ENCODE measurements around the gene PKP1. TPM values are rescaled to one million over a fixed set of nuclear protein-coding genes. Genes with fewer than 3 reads are reported as not detected.

Gene PKP1
- total RNA-seq, 1 experiment from 2014 or later = 0.94 TPM

DNA sequence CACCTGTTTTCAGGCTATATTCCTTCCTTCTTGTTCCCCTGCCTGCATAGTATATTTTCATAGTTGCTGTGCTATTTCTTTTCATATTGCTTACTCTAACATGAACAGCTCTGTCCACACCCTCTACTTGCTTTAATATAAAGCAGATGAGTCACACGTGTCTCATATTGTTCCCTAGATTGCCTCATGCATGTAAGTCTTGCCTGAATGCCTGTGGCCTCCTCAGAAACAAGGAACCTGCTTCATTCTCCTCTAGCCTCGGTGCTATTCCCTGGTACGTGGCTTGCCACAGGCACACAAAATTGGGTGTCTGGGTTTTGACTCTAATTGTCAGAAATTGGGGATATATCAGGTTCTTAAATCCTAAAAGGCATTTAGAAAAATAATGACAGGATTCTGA is 16.5 kb upstream of the PKP1 start:
- Histone ChIP-seq H3K4me3 (no peak overlapping the region), H3K36me3 (ENCODE audit: low read depth) (no peaks in the 10 kb centered on the region), H3K79me2 (ENCODE audit: low read depth) (no peaks in the 10 kb centered on the region), H3K27me3 (ENCODE audit: insufficient read depth, low read depth) (no peaks in the 10 kb centered on the region), H2AFZ (no peak overlapping the region), H3K9me3 (ENCODE audit: insufficient read depth, low read depth) (no peaks in the 10 kb centered on the region), H4K20me1 (ENCODE audit: insufficient read depth) (no peaks in the 10 kb centered on the region), H3K27ac (peak overlapping the region; percentile 87), H3K9me2 (ENCODE audit: insufficient read depth) (no peaks in the 10 kb centered on the region), H3K4me1 (replicated peaks; ENCODE audit: insufficient read depth) (peaks cover 41% of the 10 kb centered on the region), H3F3A (ENCODE audit: insufficient read depth, low read depth) (peaks cover 24% of the 10 kb centered on the region), H3K4me2 (peak overlapping the region; percentile 57)
- peak in 1 of 2 experiments; percentile 94 for DNase-seq
- CTCF ChIA-PET = interaction anchor here (1.5 kb wide), 1 partner anchor 91 kb away, joined by 3 read pairs; no protein-coding TSS in a partner anchor
- POLR2A ChIA-PET (ENCODE audit: unreplicated experiment) = interaction anchor here (0.6 kb wide), 1 partner anchor 133 kb away, joined by 3 read pairs; no protein-coding TSS in a partner anchor
- BruUV-seq (replicated peaks) = no TSS peak
- intact Hi-C loops (cut with micrococcal nuclease; ENCODE audit: unreplicated experiment) = loop anchor here (5.0 kb wide), 1 partner anchor 81 kb away; no protein-coding TSS in a partner anchor
- TF ChIP-seq, protein P1, sequence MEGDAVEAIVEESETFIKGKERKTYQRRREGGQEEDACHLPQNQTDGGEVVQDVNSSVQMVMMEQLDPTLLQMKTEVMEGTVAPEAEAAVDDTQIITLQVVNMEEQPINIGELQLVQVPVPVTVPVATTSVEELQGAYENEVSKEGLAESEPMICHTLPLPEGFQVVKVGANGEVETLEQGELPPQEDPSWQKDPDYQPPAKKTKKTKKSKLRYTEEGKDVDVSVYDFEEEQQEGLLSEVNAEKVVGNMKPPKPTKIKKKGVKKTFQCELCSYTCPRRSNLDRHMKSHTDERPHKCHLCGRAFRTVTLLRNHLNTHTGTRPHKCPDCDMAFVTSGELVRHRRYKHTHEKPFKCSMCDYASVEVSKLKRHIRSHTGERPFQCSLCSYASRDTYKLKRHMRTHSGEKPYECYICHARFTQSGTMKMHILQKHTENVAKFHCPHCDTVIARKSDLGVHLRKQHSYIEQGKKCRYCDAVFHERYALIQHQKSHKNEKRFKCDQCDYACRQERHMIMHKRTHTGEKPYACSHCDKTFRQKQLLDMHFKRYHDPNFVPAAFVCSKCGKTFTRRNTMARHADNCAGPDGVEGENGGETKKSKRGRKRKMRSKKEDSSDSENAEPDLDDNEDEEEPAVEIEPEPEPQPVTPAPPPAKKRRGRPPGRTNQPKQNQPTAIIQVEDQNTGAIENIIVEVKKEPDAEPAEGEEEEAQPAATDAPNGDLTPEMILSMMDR (conservative IDR thresholded peaks at IDR 0.05) = no peak
- no peak for TF ChIP-seq EZH2 (IDR thresholded peaks at IDR 0.05; ENCODE audit: low read depth)

DNA sequence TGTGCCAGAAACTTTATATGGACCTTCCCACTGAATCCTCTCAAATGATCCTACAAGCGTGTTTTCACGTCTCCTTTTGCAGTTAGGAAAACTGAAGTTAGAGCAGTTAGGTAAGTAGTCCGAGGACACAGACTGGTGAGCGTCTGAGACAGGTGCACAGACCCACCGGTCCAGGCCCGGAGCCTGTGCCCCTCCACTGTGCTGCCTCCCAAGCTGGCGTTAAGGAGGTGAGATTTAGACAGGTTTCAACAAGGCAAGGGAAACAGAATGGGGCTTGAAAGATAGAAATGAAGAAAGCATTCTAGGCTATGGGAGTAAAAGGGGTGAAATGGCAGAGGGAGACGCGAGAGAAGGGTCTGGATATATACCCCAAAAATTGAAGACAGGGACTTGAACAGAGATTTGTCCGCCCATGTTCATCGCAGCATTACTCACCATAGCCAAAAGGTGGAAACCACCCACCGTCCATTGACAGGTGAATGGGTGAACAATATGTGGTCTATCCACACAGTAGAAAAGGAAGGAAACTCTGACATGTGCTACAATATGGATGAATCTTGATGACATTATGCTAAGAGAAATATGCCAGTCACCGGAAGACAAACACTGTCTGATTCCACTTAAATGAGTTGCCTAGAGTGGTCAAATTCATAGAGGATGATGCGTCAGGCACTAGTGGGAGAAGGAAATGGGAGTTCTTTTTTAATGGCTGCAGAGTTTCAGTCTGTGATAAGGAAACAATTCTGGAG is 15.7 kb upstream of the PKP1 start:
- intact Hi-C loops (cut with micrococcal nuclease; ENCODE audit: unreplicated experiment) = loop anchor here (5.0 kb wide), 1 partner anchor 80 kb away; no protein-coding TSS in a partner anchor
- Histone ChIP-seq H2AFZ (no peak overlapping the region), H3K27ac (peak overlapping the region; percentile 87), H3K9me2 (ENCODE audit: insufficient read depth) (no peaks in the 10 kb centered on the region), H3K4me1 (replicated peaks; ENCODE audit: insufficient read depth) (peaks cover 41% of the 10 kb centered on the region), H3K36me3 (ENCODE audit: low read depth) (no peaks in the 10 kb centered on the region), H3K79me2 (ENCODE audit: low read depth) (no peaks in the 10 kb centered on the region), H3F3A (ENCODE audit: insufficient read depth, low read depth) (peaks cover 24% of the 10 kb centered on the region), H3K4me2 (peak overlapping the region; percentile 57), H4K20me1 (ENCODE audit: insufficient read depth) (no peaks in the 10 kb centered on the region), H3K9me3 (ENCODE audit: insufficient read depth, low read depth) (no peaks in the 10 kb centered on the region), H3K4me3 (no peak overlapping the region), H3K27me3 (ENCODE audit: insufficient read depth, low read depth) (no peaks in the 10 kb centered on the region)
- ChIA-PET CTCF (no interaction called here), POLR2A (ENCODE audit: unreplicated experiment) (no interaction called here)
- BruUV-seq (replicated peaks) = TSS peak; percentile 33
- peak in 1 of 2 experiments; percentile 76 for DNase-seq
- TF ChIP-seq, protein P1 (conservative IDR thresholded peaks at IDR 0.05) = no peak
- TF ChIP-seq EZH2 (IDR thresholded peaks at IDR 0.05; ENCODE audit: low read depth) = no peak

DNA sequence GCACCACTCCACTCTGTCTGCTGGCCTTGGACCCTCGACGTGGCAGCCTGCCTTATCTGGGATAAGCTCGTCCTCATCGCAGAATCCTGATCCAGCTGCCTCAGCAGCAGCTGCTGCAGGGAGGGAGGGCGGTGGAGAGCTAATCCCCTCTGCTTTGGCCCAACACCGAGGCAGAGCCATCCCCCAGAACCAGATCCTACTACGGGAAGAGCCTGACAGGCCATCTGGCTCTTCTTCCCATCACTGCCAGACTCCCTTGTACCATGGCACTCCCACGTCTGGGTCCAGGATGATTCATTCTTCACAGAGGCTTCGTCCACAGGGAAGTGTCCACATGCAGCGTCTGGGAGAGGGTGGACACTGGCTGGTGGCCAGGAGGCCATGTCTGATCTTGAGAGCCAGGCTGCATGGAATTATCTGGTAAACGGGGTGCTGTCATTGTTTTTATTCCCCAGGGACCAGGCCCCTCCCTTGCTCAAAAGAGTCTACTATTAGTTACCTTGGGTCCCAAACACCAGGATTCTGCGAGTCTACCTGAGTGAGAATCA is 14.6 kb upstream of the PKP1 start:
- peak overlapping the region; percentile 11; the same call in 1 of the 2 replicates for H3K4me2 ChIP-seq
- intact Hi-C loops (cut with micrococcal nuclease; ENCODE audit: unreplicated experiment) = loop anchor here (5.0 kb wide), 1 partner anchor 79 kb away; no protein-coding TSS in a partner anchor

More for the DNA sequence above, 14.6 kb upstream of the PKP1 start:
- no TSS peak for BruUV-seq (replicated peaks)
- H3F3A ChIP-seq (ENCODE audit: insufficient read depth, low read depth) = peaks cover 24% of the 10 kb centered on the region
- H3K4me1 ChIP-seq (replicated peaks; ENCODE audit: insufficient read depth) = peaks cover 41% of the 10 kb centered on the region
- H3K36me3 ChIP-seq (ENCODE audit: low read depth) = no peaks in the 10 kb centered on the region
- CTCF ChIA-PET = no interaction called here
- H3K4me3 ChIP-seq = no peak overlapping the region
- no peak for DNase-seq
- H3K9me2 ChIP-seq (ENCODE audit: insufficient read depth) = no peaks in the 10 kb centered on the region
- no peak for TF ChIP-seq EZH2 (IDR thresholded peaks at IDR 0.05; ENCODE audit: low read depth)
- TF ChIP-seq, protein P1 (conservative IDR thresholded peaks at IDR 0.05) = no peak
- H4K20me1 ChIP-seq (ENCODE audit: insufficient read depth) = no peaks in the 10 kb centered on the region
- no peaks in the 10 kb centered on the region for H3K79me2 ChIP-seq (ENCODE audit: low read depth)
- H3K27ac ChIP-seq = peak overlapping the region; percentile 87
- H3K9me3 ChIP-seq (ENCODE audit: insufficient read depth, low read depth) = no peaks in the 10 kb centered on the region
- no peak overlapping the region for H2AFZ ChIP-seq
- POLR2A ChIA-PET (ENCODE audit: unreplicated experiment) = no interaction called here
- no peaks in the 10 kb centered on the region for H3K27me3 ChIP-seq (ENCODE audit: insufficient read depth, low read depth)
